K562 (cell line): Measurements from ENCODE around the gene HIRIP3. TPM values are rescaled to one million over a fixed set of nuclear protein-coding genes. Genes with fewer than 3 reads are reported as not detected.

ENCODE experiments used
- MGA ChIP-seq: fragments of 450-650 bp; IDR thresholded peaks from 2 replicates; pipeline ENCODE4 v1.6.1; 2016; ENCODE audit warnings: mild to moderate bottlenecking, moderate library complexity
- NCOR1 ChIP-seq: fragments of 450-650 bp; IDR thresholded peaks from 2 replicates; pipeline ENCODE4 v1.6.1; 2016; ENCODE audit warnings: mild to moderate bottlenecking, moderate library complexity
- ZMIZ1 ChIP-seq, 2 experiments: fragments of 150-350 bp in 1 of 2; IDR thresholded peaks; 2 replicates each; pipeline ENCODE4 v1.6.1; 2012 to 2016; ENCODE audit warnings: low read depth in 2 of 2, low read length in 2 of 2, mild to moderate bottlenecking in 1 of 2, moderate library complexity in 1 of 2
- polyA plus RNA-seq, 8 experiments: library from polyadenylated mRNA; depleted of rRNA in 4 of 8; stranded (reverse) in 5 of 8; unstranded in 3 of 8; fragments of >200 nt; fragmentation: Nextera tagmentation in 2 of 8; fragmentation: Illumina TruSeq in 1 of 8; extraction: Ambion mirVana in 2 of 8; extraction: Trizol in 1 of 8; gene quantifications; 2 replicates each; pipeline versions ENCODE4 v1.2.1 to v1.2.3, GENCODE V29; 2011 to 2014; ENCODE audit warnings: inconsistent platforms in 1 of 8, missing spikeins in 1 of 8
- total RNA-seq, 7 experiments: library from RNA; depleted of rRNA in 6 of 7; stranded (reverse); fragments of >200 nt in 6 of 7; fragmentation: Illumina TruSeq in 2 of 7; extraction: Trizol in 2 of 7; gene quantifications; 2 replicates each; pipeline versions ENCODE4 v1.2.1 to v1.2.3, GENCODE V29; 2011 to 2021; ENCODE audit warnings: low replicate concordance in 1 of 7

HIRIP3 gene
- total and polyA plus RNA-seq, 9 of the 15 experiments (the other 6 are each of a cell fraction or from before 2014, with no cell fraction given) = 3.3 to 38.2 (median 18.2) TPM

GRCh38 chr16:29995324-29995910, at the start of gene HIRIP3 (continued):
- TF ChIP-seq MGA (peak; percentile 97), ZMIZ1 (IDR thresholded peaks at IDR 0.05; ENCODE audit: low read depth in 2 of 2, low read length in 2 of 2) (no peak), NCOR1 (no peak)
